ENCODE measurements around the gene DYNLRB2. TPM values are rescaled to one million over a fixed set of nuclear protein-coding genes. Genes with fewer than 3 reads are reported as not detected.

The DYNLRB2 gene
- total and polyA plus RNA-seq, 10 of the 15 experiments (the other 5 are each of a cell fraction or from before 2014, with no cell fraction given): 0.21 to 1.2 (median 0.40) TPM; not detected in 5

- no peak for TF ChIP-seq ZNF687 (IDR thresholded peaks at IDR 0.05)
- TF ChIP-seq SMAD5 (IDR thresholded peaks at IDR 0.05; ENCODE audit: low read depth): no peak
- no peak for TF ChIP-seq CREB1 (IDR thresholded peaks at IDR 0.05; ENCODE audit: low read depth)
- TF ChIP-seq NR2C1 (IDR thresholded peaks at IDR 0.05): no peak
- TF ChIP-seq SMC3 (IDR thresholded peaks at IDR 0.05; ENCODE audit: borderline replicate concordance, low read length): peak; percentile 78
- TF ChIP-seq SREBF2 (IDR thresholded peaks at IDR 0.05; ENCODE audit: low read length): no peak
- TF ChIP-seq CBX3 (IDR thresholded peaks at IDR 0.05; ENCODE audit: borderline replicate concordance, low read depth): no peak
- no peak for TF ChIP-seq TCF12 (IDR thresholded peaks at IDR 0.05; ENCODE audit: low read depth, low read length)
- no peak for TF ChIP-seq TCF3 (IDR thresholded peaks at IDR 0.05; ENCODE audit: borderline replicate concordance, insufficient read depth, low read depth, low read length)
- TF ChIP-seq TARDBP (IDR thresholded peaks at IDR 0.05; ENCODE audit: borderline replicate concordance): no peak
- TF ChIP-seq STAT3 (IDR thresholded peaks at IDR 0.05; ENCODE audit: low read depth, low read length): no peak
- no peak for TF ChIP-seq ESRRA (IDR thresholded peaks at IDR 0.05; ENCODE audit: low read length)
- TF ChIP-seq BHLHE40 (IDR thresholded peaks at IDR 0.05; ENCODE audit: borderline replicate concordance in 1 of 2, low read depth in 2 of 2, low read length in 1 of 2): no peak
- no peak for TF ChIP-seq ATF3 (IDR thresholded peaks at IDR 0.05; ENCODE audit: borderline replicate concordance, extremely low read depth, low read depth, low read length)
- TF ChIP-seq NR2C2 (IDR thresholded peaks at IDR 0.05; ENCODE audit: borderline replicate concordance, control insufficient read depth, insufficient read length, low read depth): no peak
- TF ChIP-seq POLR2AphosphoS5 (IDR thresholded peaks at IDR 0.05; ENCODE audit: low read length): no peak
- 0 out of 2 replicates have a peak, but pooled peaks have one; percentile 27 for TF ChIP-seq CBX5 (IDR thresholded peaks at IDR 0.05; ENCODE audit: low read depth)
- TF ChIP-seq BMI1 (IDR thresholded peaks at IDR 0.05; ENCODE audit: borderline replicate concordance): no peak
- no peak; the same call in 1 of the 2 replicates for TF ChIP-seq JUNB (IDR thresholded peaks at IDR 0.05)
- no peak for TF ChIP-seq ZBED1 (IDR thresholded peaks at IDR 0.05; ENCODE audit: borderline replicate concordance)
- TF ChIP-seq SP1 (IDR thresholded peaks at IDR 0.05; ENCODE audit: low read depth, low read length): no peak
- no peak for TF ChIP-seq NFYB (IDR thresholded peaks at IDR 0.05; ENCODE audit: insufficient read depth, low read depth, low read length)
- peak; percentile 72 for TF ChIP-seq FOXM1 (IDR thresholded peaks at IDR 0.05; ENCODE audit: low read depth, low read length)
- no peak for TF ChIP-seq HDAC6 (IDR thresholded peaks at IDR 0.05; ENCODE audit: unreplicated experiment)
These were observed 13.5 kb upstream of the DYNLRB2 start (continued) for GRCh38 chr16:80527297-80527696.
